Measurements from ENCODE around the gene GATB.

The GATB gene

DNA sequence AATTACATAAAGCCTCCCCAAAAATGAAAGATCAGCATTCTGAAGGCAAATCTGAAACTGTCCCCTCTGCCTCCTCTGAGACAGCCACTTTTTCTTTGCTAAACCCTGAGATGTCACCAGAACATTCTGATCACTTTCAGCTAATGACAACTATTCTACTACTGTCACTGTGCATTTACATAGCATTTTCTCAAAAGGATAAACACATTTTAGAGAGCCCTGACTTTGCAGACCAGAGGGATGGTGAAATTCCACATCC is 72.1 kb downstream of the GATB start:
- H3K4me3 ChIP-seq (replicated peaks; ENCODE audit: low read depth, low read length): no peak overlapping the region
- DNase-seq (ENCODE audit: low read depth): no peak
- TF ChIP-seq CTCF (IDR thresholded peaks at IDR 0.05; ENCODE audit: low read length, missing control alignments): no peak

DNA sequence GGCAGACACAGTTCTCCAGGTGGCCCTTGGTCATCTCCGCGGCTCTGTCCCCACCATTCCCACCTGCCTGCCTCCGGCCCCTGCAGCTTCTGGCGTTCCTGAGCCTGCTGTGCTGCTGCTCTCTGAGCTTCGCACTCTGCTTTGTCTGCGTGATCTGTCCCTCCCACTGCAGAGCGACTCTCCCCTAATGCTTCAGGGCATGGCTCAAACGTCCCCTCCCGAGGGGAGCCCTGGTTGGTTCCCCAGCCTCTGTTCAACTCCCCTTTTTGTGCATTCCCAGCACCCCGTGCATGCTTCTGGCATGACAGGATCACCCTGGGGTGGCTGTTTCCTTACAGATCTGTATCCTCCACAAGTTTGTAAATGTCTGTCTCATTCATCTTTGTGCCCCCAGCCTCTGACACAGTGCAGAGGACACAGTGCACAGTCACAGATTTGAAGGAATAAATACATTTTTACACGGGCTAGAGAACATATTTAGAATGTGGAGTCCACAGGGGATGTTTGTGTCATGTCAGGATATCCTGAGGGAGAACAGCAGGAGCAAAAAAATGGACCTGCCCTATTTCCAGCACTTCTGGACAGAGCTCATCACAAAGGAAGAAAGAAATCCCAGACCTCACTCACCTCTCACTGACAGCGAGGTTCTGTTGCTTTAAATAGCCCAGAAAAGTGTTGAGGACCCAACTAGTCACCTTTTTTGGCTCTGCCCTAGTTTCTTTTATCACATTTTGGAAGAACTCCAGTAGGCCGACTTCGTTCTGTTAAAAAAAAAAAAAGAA is 72.6 kb downstream of the GATB start:
- no peak overlapping the region for H3K4me3 ChIP-seq (replicated peaks; ENCODE audit: low read depth, low read length)
- no peak for DNase-seq (ENCODE audit: low read depth)
- TF ChIP-seq CTCF (IDR thresholded peaks at IDR 0.05; ENCODE audit: low read length, missing control alignments): no peak

DNA sequence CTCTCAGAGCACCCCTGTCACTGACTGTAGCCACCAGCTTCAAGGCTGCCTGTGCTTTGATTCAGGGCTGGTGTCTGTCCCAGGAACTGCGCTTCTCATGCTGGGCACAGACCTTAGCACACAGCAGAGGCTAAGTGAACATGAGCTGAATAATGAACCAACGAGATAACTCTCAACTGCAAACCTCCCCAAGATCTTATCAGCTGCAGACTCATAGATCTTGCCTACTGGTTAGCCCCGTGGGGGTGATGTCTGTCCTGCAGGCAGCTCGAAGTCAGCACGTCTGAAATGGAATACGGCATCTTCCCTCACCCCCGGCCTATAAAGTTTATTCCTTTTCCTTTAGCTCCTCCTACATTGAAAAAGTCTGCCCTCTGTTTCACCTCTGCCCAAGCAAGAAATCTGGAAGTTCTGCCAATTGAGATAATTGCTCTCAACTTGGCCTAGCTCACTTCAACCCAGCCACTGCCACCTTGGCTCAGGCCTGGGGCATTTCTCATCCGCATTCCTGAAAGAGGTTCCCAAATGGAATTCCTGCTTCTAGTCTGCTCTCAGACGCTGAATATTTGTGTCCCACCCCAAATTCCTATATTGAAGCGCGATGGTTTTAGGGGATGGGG is 73.7 kb downstream of the GATB start:
- no peak overlapping the region for H3K4me3 ChIP-seq (replicated peaks; ENCODE audit: low read depth, low read length)
- no peak for TF ChIP-seq CTCF (IDR thresholded peaks at IDR 0.05; ENCODE audit: low read length, missing control alignments)
- no peak for DNase-seq (ENCODE audit: low read depth)

- no peak overlapping the region for H3K4me3 ChIP-seq (replicated peaks; ENCODE audit: low read depth, low read length)
- TF ChIP-seq CTCF (IDR thresholded peaks at IDR 0.05; ENCODE audit: low read length, missing control alignments): no peak
- DNase-seq (ENCODE audit: low read depth): no peak
Measured at GRCh38 chr4:151685303-151685702, 75.5 kb downstream of the GATB start.

- no peak for TF ChIP-seq CTCF (IDR thresholded peaks at IDR 0.05; ENCODE audit: low read length, missing control alignments)
- DNase-seq (ENCODE audit: low read depth): no peak
- no peak overlapping the region for H3K4me3 ChIP-seq (replicated peaks; ENCODE audit: low read depth, low read length)
Measured at GRCh38 chr4:151681085-151681484, 79.7 kb downstream of the GATB start.

DNA sequence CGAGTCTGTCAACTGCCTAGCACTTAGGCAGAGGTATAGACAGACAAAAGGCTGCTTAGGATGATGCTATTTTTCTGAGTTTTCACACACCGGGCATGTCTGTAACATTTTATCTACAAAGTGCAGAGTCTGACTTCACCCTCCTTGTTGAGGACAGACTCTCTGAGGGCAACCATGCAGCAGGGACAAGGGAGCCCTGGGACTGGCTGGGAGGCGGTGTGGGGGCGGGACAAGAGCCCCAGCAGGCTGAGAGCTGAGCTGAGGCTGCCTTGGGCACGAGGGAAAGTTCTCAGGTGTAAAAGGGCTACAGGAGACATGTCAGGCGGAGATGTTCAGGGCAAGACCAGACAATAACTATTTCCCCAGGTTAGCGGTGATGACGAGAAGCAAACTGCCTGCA is 81.6 kb downstream of the GATB start:
- no peak for TF ChIP-seq CTCF (IDR thresholded peaks at IDR 0.05; ENCODE audit: low read length, missing control alignments)
- no peak for DNase-seq (ENCODE audit: low read depth)
- H3K4me3 ChIP-seq (replicated peaks; ENCODE audit: low read depth, low read length): no peak overlapping the region
